Amygdala (tissue), 56 donors: ENCODE data around the gene SCRN2.

Source experiments
- DNase-seq, 56 donors: peaks; one replicate each; lab custom pipeline; 2025; lab: John Stamatoyannopoulos, UW

The SCRN2 gene

GRCh38 chr17:47823519-47823918 is 17.6 kb downstream of the SCRN2 start:
- DNase-seq = no peak

- no peak for DNase-seq
Measured at GRCh38 chr17:47822785-47823184, 18.3 kb downstream of the SCRN2 start.

- peak in 54 of 56 donors; percentile 8 to 94 (median 68) for DNase-seq
Measured at GRCh38 chr17:47821424-47822391, 19.4 kb downstream of the SCRN2 start, which contains the start of gene OSBPL7. Gene OSBPL7, minus strand, starts transcription at chr17:47821794. Its CDS starts 1,516 bp downstream, at chr17:47820278.

- no peak for DNase-seq
Measured at GRCh38 chr17:47821031-47821423, 20.0 kb downstream of the SCRN2 start.

- no peak for DNase-seq
Measured at GRCh38 chr17:47820033-47820789, 20.9 kb downstream of the SCRN2 start.

- no peak for DNase-seq
Measured at GRCh38 chr17:47819475-47819874, 21.6 kb downstream of the SCRN2 start.

GRCh38 chr17:47818002-47818695 is 22.9 kb downstream of the SCRN2 start:
- no peak for DNase-seq

GRCh38 chr17:47816947-47817346 is 24.1 kb downstream of the SCRN2 start:
- DNase-seq = no peak

GRCh38 chr17:47816111-47816735 is 24.9 kb downstream of the SCRN2 start:
- no peak for DNase-seq

GRCh38 chr17:47815106-47815918 is 25.8 kb downstream of the SCRN2 start:
- no peak for DNase-seq

- no peak for DNase-seq
Measured at GRCh38 chr17:47813512-47814031, 27.5 kb downstream of the SCRN2 start.

- no peak for DNase-seq
Measured at GRCh38 chr17:47813077-47813476, 28.0 kb downstream of the SCRN2 start.

- DNase-seq = no peak
Measured at GRCh38 chr17:47812146-47812920, 28.7 kb downstream of the SCRN2 start.

- no peak for DNase-seq
Measured at GRCh38 chr17:47811709-47812108, 29.4 kb downstream of the SCRN2 start.

- DNase-seq = no peak
Measured at GRCh38 chr17:47810901-47811635, 30.0 kb downstream of the SCRN2 start.

- DNase-seq = no peak
Measured at GRCh38 chr17:47810200-47810821, 30.8 kb downstream of the SCRN2 start.

- no peak for DNase-seq
Measured at GRCh38 chr17:47808830-47809480, 32.1 kb downstream of the SCRN2 start.
